Gastrocnemius medialis (tissue), 4 donors: ENCODE measurements around the gene MEGF6. TPM values are rescaled to one million over a fixed set of nuclear protein-coding genes. Genes with fewer than 3 reads are reported as not detected.

ENCODE experiments used
- ATAC-seq, 2 donors: fragments of 150-250 bp; one replicate each; pipeline ENCODE4 v1.9.1; 2016
- DNase-seq, 2 donors: peaks; one replicate each; pipeline ENCODE4 v3.0.0-alpha.2; 2019
- H3K27ac ChIP-seq, 4 donors: fragments of 200-600 bp; sonication (generic); 1 replicate in 1 of 4; 2 replicates in 3 of 4; pipeline ENCODE4 v1.5.1; 2016 to 2018; ENCODE audit warnings: mild to moderate bottlenecking in 2 of 4, moderate library complexity in 1 of 4
- H3K27me3 ChIP-seq, 3 donors: fragments of 200-600 bp; sonication (generic) in 2 of 3; 1 replicate in 1 of 3; 2 replicates in 2 of 3; pipeline versions ENCODE4 v1.5.1 to v1.6.0; 2016 to 2019; ENCODE audit warnings: mild to moderate bottlenecking in 1 of 3, moderate library complexity in 1 of 3
- H3K36me3 ChIP-seq, 2 donors: fragments of 200-600 bp; sonication (generic) in 1 of 2; one replicate each; pipeline ENCODE4 v1.5.1; 2017 to 2018
- H3K4me1 ChIP-seq, 2 donors: fragments of 200-600 bp; sonication (generic) in 1 of 2; one replicate each; pipeline ENCODE4 v1.5.1; 2016 to 2017; ENCODE audit warnings: mild to moderate bottlenecking in 2 of 2
- H3K4me3 ChIP-seq, 4 donors: fragments of 200-600 bp; sonication (generic) in 3 of 4; 1 replicate in 1 of 4; 2 replicates in 3 of 4; pipeline ENCODE4 v1.5.1; 2016 to 2019; ENCODE audit warnings: mild to moderate bottlenecking in 2 of 4
- H3K9me3 ChIP-seq, 3 donors: fragments of 200-600 bp; sonication (generic) in 2 of 3; 1 replicate in 1 of 3; 2 replicates in 2 of 3; pipeline ENCODE4 v1.5.1; 2016 to 2019
- CTCF ChIP-seq, 5 experiments: fragments of 450-650 bp in 3 of 5; fragments of 200-600 bp in 2 of 5; sonication (generic) in 2 of 5; IDR thresholded peaks in 4 of 5; conservative IDR thresholded peaks in 1 of 5; 1 replicate in 4 of 5; 2 replicates in 1 of 5; pipeline ENCODE4 v1.5.1; 2016 to 2019; ENCODE audit warnings: antibody characterized with exemption in 5 of 5, mild to moderate bottlenecking in 3 of 5, moderate library complexity in 3 of 5
- POLR2A ChIP-seq, 2 donors: fragments of 450-650 bp; IDR thresholded peaks; one replicate each; pipeline ENCODE4 v1.6.1; 2017; ENCODE audit warnings: antibody characterized with exemption in 2 of 2, mild to moderate bottlenecking in 2 of 2, moderate library complexity in 2 of 2
- in situ Hi-C, 4 donors: fragments of 200-750 bp; cut with MboI; loops; one replicate each; pipeline versions ENCODE4 v1.15.0 to v1.8.0; 2017; ENCODE audit warnings: low sequenced_read_pairs in 4 of 4
- intact Hi-C: fragments of 100-400 bp; cut with DNase I; formaldehyde crosslinking; loops from one replicate; pipeline ENCODE4 v1.15.1; 2023; ENCODE audit warnings: low total_unique reads
- total RNA-seq, 4 donors: library from RNA; depleted of rRNA; stranded (reverse); fragments of >200 nt; gene quantifications; one replicate each; pipeline versions ENCODE4 v1.1.0 to v1.2.3, GENCODE V29; 2016

Gene MEGF6
- total RNA-seq, 4 donors from 2014 or later, result 1.9 to 5.7 (median 4.9) TPM

GRCh38 chr1:3553166-3553939 is 58.0 kb downstream of the MEGF6 start:
- in situ Hi-C loops (no loop called here), intact Hi-C loops (no loop called here)
- TF ChIP-seq CTCF (IDR thresholded peaks at IDR 0.05 in 4 of 5, conservative IDR thresholded peaks at IDR 0.05 in 1 of 5), result no peak
- no peak for TF ChIP-seq POLR2A (IDR thresholded peaks at IDR 0.05)
- no peaks in the 10 kb centered on the region for H3K36me3 ChIP-seq
- no peaks in the 10 kb centered on the region for H3K4me1 ChIP-seq
- ATAC-seq (no peak), DNase-seq (no peak)
- H3K9me3 ChIP-seq, result no peaks in the 10 kb centered on the region
- peaks cover 23 to 39% (median 29%) of the 10 kb centered on the region in 3 donors for H3K27me3 ChIP-seq
- no peak overlapping the region for H3K4me3 ChIP-seq
- H3K27ac ChIP-seq, result no peak overlapping the region

- no peak overlapping the region for H3K27ac ChIP-seq
- no peak for TF ChIP-seq POLR2A (IDR thresholded peaks at IDR 0.05)
- TF ChIP-seq CTCF (IDR thresholded peaks at IDR 0.05 in 4 of 5, conservative IDR thresholded peaks at IDR 0.05 in 1 of 5), result no peak
- peaks cover 26 to 45% (median 35%) of the 10 kb centered on the region in 3 donors for H3K27me3 ChIP-seq
- peaks cover 2 to 4% of the 10 kb centered on the region in 2 donors for H3K4me1 ChIP-seq
- no peaks in the 10 kb centered on the region for H3K9me3 ChIP-seq
- in situ Hi-C loops (no loop called here), intact Hi-C loops (no loop called here)
- DNase-seq (no peak), ATAC-seq (no peak)
- no peak overlapping the region for H3K4me3 ChIP-seq
- no peaks in the 10 kb centered on the region for H3K36me3 ChIP-seq
These were observed 58.6 kb downstream of the MEGF6 start for GRCh38 chr1:3552751-3553150.

- peaks cover 30 to 45% (median 39%) of the 10 kb centered on the region in 3 donors for H3K27me3 ChIP-seq
- intact Hi-C loops, result no loop called here
- DNase-seq, result no peak
- H3K27ac ChIP-seq, result no peak overlapping the region
- in situ Hi-C loops, result no loop called here
- H3K9me3 ChIP-seq, result no peaks in the 10 kb centered on the region
- peaks cover 2 to 8% of the 10 kb centered on the region in 2 donors for H3K4me1 ChIP-seq
- TF ChIP-seq POLR2A (IDR thresholded peaks at IDR 0.05) (no peak), CTCF (IDR thresholded peaks at IDR 0.05 in 4 of 5, conservative IDR thresholded peaks at IDR 0.05 in 1 of 5) (no peak)
- no peaks in the 10 kb centered on the region for H3K36me3 ChIP-seq
- H3K4me3 ChIP-seq, result no peak overlapping the region
- ATAC-seq, result no peak
These were observed 59.1 kb downstream of the MEGF6 start for GRCh38 chr1:3552176-3552575.

- intact Hi-C loops, result no loop called here
- no peak overlapping the region for H3K27ac ChIP-seq
- H3K9me3 ChIP-seq, result no peaks in the 10 kb centered on the region
- H3K27me3 ChIP-seq, result peaks cover 33 to 44% (median 39%) of the 10 kb centered on the region in 3 donors
- ATAC-seq (no peak), DNase-seq (no peak)
- TF ChIP-seq POLR2A (IDR thresholded peaks at IDR 0.05) (no peak), CTCF (IDR thresholded peaks at IDR 0.05 in 4 of 5, conservative IDR thresholded peaks at IDR 0.05 in 1 of 5) (no peak)
- no peak overlapping the region for H3K4me3 ChIP-seq
- in situ Hi-C loops, result no loop called here
- H3K36me3 ChIP-seq, result no peaks in the 10 kb centered on the region
- peaks cover 2 to 9% of the 10 kb centered on the region in 2 donors for H3K4me1 ChIP-seq
These were observed 59.6 kb downstream of the MEGF6 start for GRCh38 chr1:3551711-3552110.
